ENCODE measurements around the gene DDX60.
"Not testable (repeated sequence)": the region's sequence is repeated elsewhere in the genome, so short reads cannot be mapped to it uniquely, and the experiment has no call there.

DDX60 gene

GRCh38 chr4:168304744-168305459 lies 13.7 kb downstream of the DDX60 start:
- H3K9me3 ChIP-seq (replicated peaks in 1 of 2; ENCODE audit: control insufficient read depth in 2 of 2, insufficient read depth in 1 of 2, low read depth in 1 of 2, low read length in 2 of 2), result no peaks in the 10 kb centered on the region
- H3K9ac ChIP-seq (ENCODE audit: low read depth, low read length, poor library complexity), result no peak overlapping the region
- no peak overlapping the region for H2BK15ac ChIP-seq (ENCODE audit: low read length)
- no peak overlapping the region for H2BK12ac ChIP-seq (ENCODE audit: low read length)
- no peak overlapping the region for H3K4me3 ChIP-seq (ENCODE audit: low read length in 2 of 2)
- H3K4ac ChIP-seq (ENCODE audit: low read length), result no peak overlapping the region
- no peak overlapping the region for H4K91ac ChIP-seq (ENCODE audit: low read depth, low read length, poor library complexity)
- DNase-seq (ENCODE audit: low spot score), result no peak
- no peak overlapping the region for H3K27ac ChIP-seq (replicated peaks; ENCODE audit: low read length)
- no peaks in the 10 kb centered on the region for H3K27me3 ChIP-seq (ENCODE audit: control insufficient read depth in 3 of 3, insufficient read depth in 3 of 3, low read depth in 1 of 3, low read length in 3 of 3)
- H3K4me2 ChIP-seq (ENCODE audit: insufficient read depth, low read length, poor library complexity, severe bottlenecking), result no peak overlapping the region
- no CpG with 5 or more reads among the region's 3 CpGs for WGBS, 2 donors (ENCODE audit: extremely low coverage in 2 of 2, insufficient read length in 2 of 2, insufficient replicate concordance in 1 of 2)
- no peak overlapping the region for H2AK5ac ChIP-seq (ENCODE audit: low read depth, low read length)
- H4K8ac ChIP-seq (ENCODE audit: low read depth, low read length), result no peak overlapping the region
- H3K14ac ChIP-seq (ENCODE audit: low read length), result no peak overlapping the region
- no peak overlapping the region for H2BK5ac ChIP-seq (ENCODE audit: low read length)
- no peak overlapping the region for H3K23ac ChIP-seq (ENCODE audit: low read depth, low read length, poor library complexity)
- H3K18ac ChIP-seq (ENCODE audit: low read length), result no peak overlapping the region
- H3K4me1 ChIP-seq (ENCODE audit: control insufficient read depth in 2 of 2, insufficient read depth in 1 of 2, low read depth in 1 of 2, low read length in 2 of 2), result peaks cover 0 to 4% of the 10 kb centered on the region in 2 donors
- no peaks in the 10 kb centered on the region for H3K79me1 ChIP-seq (ENCODE audit: low read depth, low read length)
- H2BK120ac ChIP-seq (ENCODE audit: low read depth, low read length), result no peak overlapping the region
- no peak overlapping the region for H2AFZ ChIP-seq (ENCODE audit: low read length)
- peaks cover 0 to 8% of the 10 kb centered on the region in 2 donors for H3K36me3 ChIP-seq (replicated peaks in 1 of 2; ENCODE audit: control insufficient read depth in 2 of 2, insufficient read depth in 2 of 2, low read length in 2 of 2)

GRCh38 chr4:168303430-168303829 lies 15.1 kb downstream of the DDX60 start:
- H4K8ac ChIP-seq (ENCODE audit: low read depth, low read length); H3K4ac ChIP-seq (ENCODE audit: low read length); H2BK120ac ChIP-seq (ENCODE audit: low read depth, low read length); H2AFZ ChIP-seq (ENCODE audit: low read length); DNase-seq (ENCODE audit: low spot score); H3K4me1 ChIP-seq (ENCODE audit: control insufficient read depth in 2 of 2, insufficient read depth in 1 of 2, low read depth in 1 of 2, low read length in 2 of 2); H3K36me3 ChIP-seq (replicated peaks in 1 of 2; ENCODE audit: control insufficient read depth in 2 of 2, insufficient read depth in 2 of 2, low read length in 2 of 2); H3K9ac ChIP-seq (ENCODE audit: low read depth, low read length, poor library complexity); H3K18ac ChIP-seq (ENCODE audit: low read length); H2BK5ac ChIP-seq (ENCODE audit: low read length); H4K91ac ChIP-seq (ENCODE audit: low read depth, low read length, poor library complexity); H2BK12ac ChIP-seq (ENCODE audit: low read length); H2BK15ac ChIP-seq (ENCODE audit: low read length); H3K27ac ChIP-seq (replicated peaks; ENCODE audit: low read length); H3K79me1 ChIP-seq (ENCODE audit: low read depth, low read length); H3K4me3 ChIP-seq (ENCODE audit: low read length in 2 of 2); H3K4me2 ChIP-seq (ENCODE audit: insufficient read depth, low read length, poor library complexity, severe bottlenecking); H3K14ac ChIP-seq (ENCODE audit: low read length); H2AK5ac ChIP-seq (ENCODE audit: low read depth, low read length); H3K23ac ChIP-seq (ENCODE audit: low read depth, low read length, poor library complexity); H3K9me3 ChIP-seq (replicated peaks in 1 of 2; ENCODE audit: control insufficient read depth in 2 of 2, insufficient read depth in 1 of 2, low read depth in 1 of 2, low read length in 2 of 2); H3K27me3 ChIP-seq (ENCODE audit: control insufficient read depth in 3 of 3, insufficient read depth in 3 of 3, low read depth in 1 of 3, low read length in 3 of 3): not testable (repeated sequence)
- no CpG with 5 or more reads among the region's 5 CpGs for WGBS, 2 donors (ENCODE audit: extremely low coverage in 2 of 2, insufficient read length in 2 of 2, insufficient replicate concordance in 1 of 2)

- Histone ChIP-seq H2BK5ac (ENCODE audit: low read length) (no peak overlapping the region), H3K27ac (replicated peaks; ENCODE audit: low read length) (no peak overlapping the region), H3K4me1 (ENCODE audit: control insufficient read depth in 2 of 2, insufficient read depth in 1 of 2, low read depth in 1 of 2, low read length in 2 of 2) (no peaks in the 10 kb centered on the region), H2BK120ac (ENCODE audit: low read depth, low read length) (no peak overlapping the region), H3K36me3 (replicated peaks in 1 of 2; ENCODE audit: control insufficient read depth in 2 of 2, insufficient read depth in 2 of 2, low read length in 2 of 2) (no peaks in the 10 kb centered on the region), H2BK12ac (ENCODE audit: low read length) (no peak overlapping the region), H3K14ac (ENCODE audit: low read length) (no peak overlapping the region), H3K23ac (ENCODE audit: low read depth, low read length, poor library complexity) (no peak overlapping the region), H3K18ac (ENCODE audit: low read length) (no peak overlapping the region), H3K4me2 (ENCODE audit: insufficient read depth, low read length, poor library complexity, severe bottlenecking) (no peak overlapping the region), H3K9me3 (replicated peaks in 1 of 2; ENCODE audit: control insufficient read depth in 2 of 2, insufficient read depth in 1 of 2, low read depth in 1 of 2, low read length in 2 of 2) (no peaks in the 10 kb centered on the region), H4K91ac (ENCODE audit: low read depth, low read length, poor library complexity) (no peak overlapping the region), H2AK5ac (ENCODE audit: low read depth, low read length) (no peak overlapping the region), H3K79me1 (ENCODE audit: low read depth, low read length) (no peaks in the 10 kb centered on the region), H4K8ac (ENCODE audit: low read depth, low read length) (no peak overlapping the region), H2AFZ (ENCODE audit: low read length) (no peak overlapping the region), H3K4me3 (ENCODE audit: low read length in 2 of 2) (no peak overlapping the region), H2BK15ac (ENCODE audit: low read length) (no peak overlapping the region), H3K27me3 (ENCODE audit: control insufficient read depth in 3 of 3, insufficient read depth in 3 of 3, low read depth in 1 of 3, low read length in 3 of 3) (no peaks in the 10 kb centered on the region), H3K9ac (ENCODE audit: low read depth, low read length, poor library complexity) (no peak overlapping the region), H3K4ac (ENCODE audit: low read length) (no peak overlapping the region)
- no CpG with 5 or more reads among the region's 3 CpGs for WGBS, 2 donors (ENCODE audit: extremely low coverage in 2 of 2, insufficient read length in 2 of 2, insufficient replicate concordance in 1 of 2)
- no peak for DNase-seq (ENCODE audit: low spot score)
These were observed 25.1 kb downstream of the DDX60 start for GRCh38 chr4:168293386-168293975.

GRCh38 chr4:168291242-168291641 lies 27.3 kb downstream of the DDX60 start:
- H3K4me1 ChIP-seq (ENCODE audit: control insufficient read depth in 2 of 2, insufficient read depth in 1 of 2, low read depth in 1 of 2, low read length in 2 of 2), result no peaks in the 10 kb centered on the region

More at GRCh38 chr4:168291242-168291641, 27.3 kb downstream of the DDX60 start:
- H3K4ac ChIP-seq (ENCODE audit: low read length), result no peak overlapping the region
- H2AK5ac ChIP-seq (ENCODE audit: low read depth, low read length), result no peak overlapping the region
- no peaks in the 10 kb centered on the region for H3K9me3 ChIP-seq (replicated peaks in 1 of 2; ENCODE audit: control insufficient read depth in 2 of 2, insufficient read depth in 1 of 2, low read depth in 1 of 2, low read length in 2 of 2)
- H4K8ac ChIP-seq (ENCODE audit: low read depth, low read length), result no peak overlapping the region
- H3K23ac ChIP-seq (ENCODE audit: low read depth, low read length, poor library complexity), result no peak overlapping the region
- no peak overlapping the region for H3K9ac ChIP-seq (ENCODE audit: low read depth, low read length, poor library complexity)
- no peak overlapping the region for H2BK12ac ChIP-seq (ENCODE audit: low read length)
- no peaks in the 10 kb centered on the region for H3K27me3 ChIP-seq (ENCODE audit: control insufficient read depth in 3 of 3, insufficient read depth in 3 of 3, low read depth in 1 of 3, low read length in 3 of 3)
- H3K27ac ChIP-seq (replicated peaks; ENCODE audit: low read length), result no peak overlapping the region
- H2BK120ac ChIP-seq (ENCODE audit: low read depth, low read length), result no peak overlapping the region
- H3K18ac ChIP-seq (ENCODE audit: low read length), result no peak overlapping the region
- no peak overlapping the region for H3K4me2 ChIP-seq (ENCODE audit: insufficient read depth, low read length, poor library complexity, severe bottlenecking)
- H2BK15ac ChIP-seq (ENCODE audit: low read length), result no peak overlapping the region
- H2AFZ ChIP-seq (ENCODE audit: low read length), result no peak overlapping the region
- no CpG with 5 or more reads among the region's 1 CpG for WGBS, 2 donors (ENCODE audit: extremely low coverage in 2 of 2, insufficient read length in 2 of 2, insufficient replicate concordance in 1 of 2)
- H3K36me3 ChIP-seq (replicated peaks in 1 of 2; ENCODE audit: control insufficient read depth in 2 of 2, insufficient read depth in 2 of 2, low read length in 2 of 2), result no peaks in the 10 kb centered on the region
- no peak overlapping the region for H2BK5ac ChIP-seq (ENCODE audit: low read length)
- no peak overlapping the region for H3K14ac ChIP-seq (ENCODE audit: low read length)
- H3K4me3 ChIP-seq (ENCODE audit: low read length in 2 of 2), result no peak overlapping the region
- DNase-seq (ENCODE audit: low spot score), result no peak
- no peak overlapping the region for H4K91ac ChIP-seq (ENCODE audit: low read depth, low read length, poor library complexity)
- no peaks in the 10 kb centered on the region for H3K79me1 ChIP-seq (ENCODE audit: low read depth, low read length)

Data from neuronal stem cell (in vitro differentiated cells).